ENCODE results near the gene CETP.

Gene CETP, protein sequence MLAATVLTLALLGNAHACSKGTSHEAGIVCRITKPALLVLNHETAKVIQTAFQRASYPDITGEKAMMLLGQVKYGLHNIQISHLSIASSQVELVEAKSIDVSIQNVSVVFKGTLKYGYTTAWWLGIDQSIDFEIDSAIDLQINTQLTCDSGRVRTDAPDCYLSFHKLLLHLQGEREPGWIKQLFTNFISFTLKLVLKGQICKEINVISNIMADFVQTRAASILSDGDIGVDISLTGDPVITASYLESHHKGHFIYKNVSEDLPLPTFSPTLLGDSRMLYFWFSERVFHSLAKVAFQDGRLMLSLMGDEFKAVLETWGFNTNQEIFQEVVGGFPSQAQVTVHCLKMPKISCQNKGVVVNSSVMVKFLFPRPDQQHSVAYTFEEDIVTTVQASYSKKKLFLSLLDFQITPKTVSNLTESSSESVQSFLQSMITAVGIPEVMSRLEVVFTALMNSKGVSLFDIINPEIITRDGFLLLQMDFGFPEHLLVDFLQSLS

DNA sequence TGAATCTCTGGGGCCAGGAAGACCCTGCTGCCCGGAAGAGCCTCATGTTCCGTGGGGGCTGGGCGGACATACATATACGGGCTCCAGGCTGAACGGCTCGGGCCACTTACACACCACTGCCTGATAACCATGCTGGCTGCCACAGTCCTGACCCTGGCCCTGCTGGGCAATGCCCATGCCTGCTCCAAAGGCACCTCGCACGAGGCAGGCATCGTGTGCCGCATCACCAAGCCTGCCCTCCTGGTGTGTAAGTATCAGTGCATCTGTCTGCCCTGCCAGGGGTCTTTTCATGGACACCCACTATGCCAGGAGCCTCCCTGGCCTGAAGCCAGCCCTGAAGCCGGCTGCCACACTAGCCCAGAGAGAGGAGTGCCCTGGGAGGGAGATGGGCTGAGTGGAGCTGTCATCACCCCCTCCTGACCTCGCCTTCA is at the start of gene CETP:
CETP (plus strand) TSS at position 100 of the 431 bp plus-strand sequence; CDS start at position 130, 30 bp downstream.
- no peak for DNase-seq

DNA sequence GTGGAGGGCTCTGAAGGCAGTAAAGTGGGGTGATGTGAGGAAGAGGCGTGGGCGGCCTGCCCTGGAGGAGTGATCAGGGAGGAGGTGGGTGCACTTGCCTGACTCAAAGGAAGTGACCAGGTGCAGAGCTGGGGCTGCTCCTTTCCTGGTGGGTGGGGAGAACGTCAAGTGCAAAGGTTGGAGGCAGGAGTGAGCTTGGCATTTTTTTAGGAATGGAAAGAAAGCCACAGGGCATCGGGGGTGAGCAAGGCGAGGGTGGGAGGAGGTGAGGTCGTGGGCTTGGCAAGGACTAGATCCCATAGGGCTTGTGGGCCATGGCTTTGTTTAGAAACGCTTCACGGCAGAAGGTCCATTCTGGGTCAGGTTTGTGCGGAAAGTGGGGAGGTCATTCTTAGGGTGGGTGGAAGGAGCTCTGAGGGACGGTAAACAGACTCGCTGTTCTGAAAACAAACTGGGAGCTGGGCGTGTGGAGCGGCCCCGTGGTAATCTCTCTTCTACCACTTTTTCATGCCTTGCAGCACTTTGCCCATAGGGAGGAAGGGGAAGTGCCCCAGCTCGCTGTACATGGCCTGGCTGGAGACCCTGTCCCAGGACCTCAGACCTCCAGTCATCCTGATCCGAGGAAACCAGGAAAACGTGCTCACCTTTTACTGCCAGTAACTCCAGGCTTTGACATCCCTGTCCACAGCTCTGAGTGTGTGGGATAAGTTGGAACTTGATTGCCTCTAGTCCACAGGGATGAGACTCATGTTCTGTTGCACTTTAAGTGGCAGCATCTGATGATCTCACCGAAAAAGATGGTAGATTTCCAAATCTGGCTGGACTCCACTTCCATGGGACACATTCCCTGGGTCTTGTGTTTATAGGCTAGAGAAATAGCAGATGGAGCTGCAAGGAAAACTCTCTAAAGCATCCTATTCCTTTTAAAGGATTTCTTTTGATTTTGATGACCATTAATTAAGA is 48.7 kb upstream of the CETP start:
- no peak for DNase-seq

DNA sequence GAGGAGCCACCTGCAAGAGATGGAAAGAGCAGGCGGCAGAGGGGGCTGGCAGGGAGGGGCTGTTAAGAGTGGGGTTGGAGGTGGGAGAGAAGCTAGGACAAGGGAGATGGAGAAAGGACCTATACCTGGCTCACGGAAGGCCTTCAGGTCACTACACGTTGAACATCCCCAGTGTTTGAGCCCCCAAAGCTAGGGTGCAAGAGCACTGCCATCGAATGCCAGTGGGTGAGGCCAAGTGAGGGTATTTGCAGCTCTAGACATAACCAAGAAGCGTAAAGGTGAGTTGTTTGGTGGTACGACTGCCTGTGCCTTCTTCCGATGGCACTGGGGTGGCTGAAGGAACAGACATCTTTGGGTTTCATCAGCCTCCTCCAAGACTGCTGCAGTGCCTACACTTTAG is 46.9 kb upstream of the CETP start:
- DNase-seq, result no peak

DNA sequence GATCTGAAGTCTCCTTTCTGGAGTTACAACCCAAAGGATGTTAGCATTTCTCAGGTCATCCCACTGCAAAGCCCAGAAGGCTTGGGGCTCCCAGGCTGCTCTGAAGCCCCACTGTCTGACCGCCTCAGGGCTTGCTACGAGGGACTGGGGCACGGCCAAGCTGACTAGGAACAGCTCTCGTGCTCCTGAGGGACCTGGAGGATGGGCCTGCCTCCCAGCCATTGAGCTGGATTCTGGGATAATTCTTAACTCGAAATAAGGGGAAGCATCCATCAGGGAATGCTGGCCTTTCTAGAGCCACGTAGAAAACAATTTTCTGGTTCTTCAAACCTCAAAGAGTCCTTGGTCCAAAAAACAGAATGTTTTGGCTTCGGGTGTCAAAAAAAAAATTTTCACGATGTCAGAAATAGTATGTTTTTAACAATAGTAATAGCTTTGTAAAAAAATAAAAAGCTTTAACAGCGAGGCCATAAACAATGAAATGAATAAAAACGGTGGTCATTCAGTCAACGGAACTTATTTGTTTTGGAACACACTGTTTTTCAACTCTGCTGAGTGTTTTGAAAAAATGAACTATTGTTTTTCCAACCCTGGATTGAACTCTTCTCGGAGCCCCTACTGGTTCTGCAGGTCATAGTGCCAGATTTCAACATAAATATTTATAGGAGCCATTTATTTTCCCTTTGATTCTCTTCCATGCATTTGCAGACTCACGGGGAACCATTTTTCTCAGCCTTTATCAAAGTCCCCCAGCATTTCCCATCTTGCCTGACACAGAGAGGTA is 46.2 kb upstream of the CETP start:
- DNase-seq, result no peak

DNA sequence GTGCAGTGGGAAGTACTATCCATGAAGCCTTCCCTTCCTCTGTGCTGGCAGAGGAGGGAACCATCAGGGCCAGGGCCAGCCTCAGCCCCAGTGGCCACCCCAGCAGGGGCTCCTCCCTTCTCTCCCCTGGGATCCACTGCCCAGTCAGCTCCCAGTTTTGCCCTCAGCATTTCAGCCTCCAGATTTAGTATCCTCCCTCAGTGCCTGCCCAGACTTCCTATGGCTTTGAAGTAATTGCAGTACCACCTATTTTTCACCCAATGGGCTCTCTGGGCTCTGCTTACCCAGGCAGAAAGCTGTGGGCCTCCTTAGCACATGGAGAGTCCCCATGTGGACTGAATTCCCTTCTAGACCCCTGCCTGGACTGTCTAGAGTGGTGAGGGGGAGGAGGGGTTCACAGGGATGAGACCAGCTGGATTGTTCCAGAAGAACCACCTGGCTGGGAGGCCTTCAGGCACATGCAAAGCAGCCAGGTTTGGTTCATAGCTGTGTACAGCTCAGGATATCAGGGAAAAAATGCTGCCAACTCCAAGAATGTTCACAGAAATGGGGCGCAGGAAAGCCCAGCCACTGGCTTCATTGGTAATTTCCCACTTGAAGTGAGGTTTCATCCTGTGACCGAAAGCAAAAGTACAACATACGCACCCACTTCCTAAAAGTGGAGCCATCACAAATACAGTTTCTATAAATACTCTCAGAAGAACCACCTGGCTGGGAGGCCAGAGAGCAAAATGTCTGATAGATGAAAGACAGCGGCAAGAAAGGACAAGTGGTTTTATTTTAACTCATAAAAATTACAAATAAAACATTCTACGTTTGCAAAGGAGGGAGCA is 45.0 kb upstream of the CETP start:
- no peak for DNase-seq

DNA sequence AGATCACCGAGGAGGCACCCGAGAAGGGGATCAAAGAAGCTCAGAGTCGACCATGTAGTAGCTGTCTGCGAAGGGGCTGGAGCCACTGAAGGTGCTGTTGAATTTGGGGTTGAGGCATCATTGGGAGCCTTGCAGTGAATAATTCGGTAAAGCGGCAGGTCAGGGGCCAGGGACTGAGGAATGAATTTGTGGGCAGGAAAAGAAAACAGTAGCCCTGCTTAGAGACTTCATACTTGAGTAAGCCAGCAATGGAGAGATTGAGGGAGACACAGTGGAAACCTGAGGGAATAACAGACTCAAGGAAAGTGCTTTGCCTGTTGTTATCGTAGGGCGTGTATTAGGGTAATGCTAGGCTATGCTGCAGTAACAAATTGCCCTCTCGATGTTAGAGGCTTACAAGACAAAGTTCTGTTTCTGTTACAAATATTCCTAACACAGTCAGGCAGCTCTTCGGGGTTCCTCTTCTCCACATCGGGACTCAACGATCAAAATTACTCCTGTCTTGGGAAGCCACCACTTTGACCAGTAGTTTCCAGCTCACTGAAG is 43.2 kb upstream of the CETP start:
- no peak for DNase-seq

DNA sequence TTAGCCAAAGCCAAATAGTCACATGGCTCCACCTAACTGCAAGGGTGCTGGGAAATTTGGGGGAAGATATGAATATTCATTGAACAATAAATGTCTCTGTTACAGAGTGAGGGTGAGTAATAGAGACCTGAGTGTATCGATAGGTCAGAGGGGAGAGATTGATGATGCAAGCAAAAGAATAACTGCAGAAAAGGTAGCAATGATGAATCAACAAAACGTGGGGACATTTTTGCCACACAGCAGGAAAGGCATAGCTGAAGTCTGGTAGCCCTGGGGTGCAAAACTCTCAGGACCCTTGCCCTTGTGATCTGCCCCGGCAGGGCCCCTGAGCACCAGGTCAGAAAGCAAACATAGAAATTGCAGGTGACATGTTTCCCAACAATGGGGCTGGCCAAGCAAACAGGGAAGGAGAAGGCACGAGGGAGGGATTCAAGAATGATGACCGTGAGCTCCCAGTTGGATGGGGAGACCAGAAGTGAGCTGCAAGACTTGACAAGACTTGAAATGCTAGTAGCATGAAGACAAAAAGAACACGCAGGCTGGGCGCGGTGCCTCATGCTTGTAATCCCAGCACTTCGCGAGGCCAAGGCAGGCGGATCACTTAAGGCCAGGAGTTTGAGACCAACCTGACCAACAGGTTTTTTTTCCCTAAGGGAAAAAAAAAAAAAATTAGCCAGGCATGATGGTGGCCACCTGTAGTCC is 42.5 kb upstream of the CETP start:
- no peak for DNase-seq

DNA sequence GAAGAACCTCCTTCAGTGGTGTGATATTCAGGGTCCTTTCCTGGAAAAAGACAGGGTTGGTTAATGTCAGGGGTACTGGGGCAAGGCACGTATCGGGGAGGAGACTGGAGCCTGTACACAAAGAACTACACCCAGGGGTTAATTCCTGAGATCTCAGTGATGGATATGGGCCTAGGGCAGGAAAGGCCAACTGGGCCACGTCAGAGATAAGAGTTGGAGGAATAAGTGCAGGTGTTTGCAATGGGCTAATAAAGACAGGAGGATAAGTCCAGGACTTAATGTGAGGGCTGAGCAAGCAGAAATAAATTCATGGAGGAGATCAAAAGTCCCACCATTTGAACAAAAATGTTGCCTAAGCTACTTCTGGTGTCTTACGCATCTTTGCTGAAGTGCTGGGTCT is 40.2 kb upstream of the CETP start:
- DNase-seq, result no peak

DNA sequence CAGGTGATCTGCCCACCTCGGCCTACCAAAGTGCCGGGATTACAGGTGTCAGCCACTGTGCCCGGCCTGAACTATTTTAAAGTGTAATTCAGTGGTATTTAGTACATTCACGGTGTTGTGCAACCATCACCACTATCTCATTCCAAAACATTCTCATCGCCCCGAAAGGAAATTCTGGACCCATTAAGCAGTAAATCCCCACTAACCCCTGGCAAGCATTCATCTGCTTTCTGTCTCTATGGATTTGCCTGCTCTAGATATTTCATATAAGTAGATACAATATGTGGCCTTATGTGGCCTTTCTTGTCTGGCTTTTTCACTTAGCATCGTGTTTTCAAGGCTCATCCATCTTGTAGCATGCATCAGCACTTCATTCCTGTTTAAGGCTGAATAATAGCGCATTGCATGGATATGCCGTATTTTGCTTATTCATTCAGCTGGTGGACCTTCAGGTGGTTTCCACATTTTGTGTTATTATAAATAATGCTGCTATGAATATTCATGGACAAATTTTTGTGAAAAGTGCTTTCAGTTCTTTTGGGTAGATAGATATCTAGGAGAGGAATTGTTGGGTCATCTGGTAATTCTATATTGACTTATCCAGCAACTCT is 38.2 kb upstream of the CETP start:
- no peak for DNase-seq

DNA sequence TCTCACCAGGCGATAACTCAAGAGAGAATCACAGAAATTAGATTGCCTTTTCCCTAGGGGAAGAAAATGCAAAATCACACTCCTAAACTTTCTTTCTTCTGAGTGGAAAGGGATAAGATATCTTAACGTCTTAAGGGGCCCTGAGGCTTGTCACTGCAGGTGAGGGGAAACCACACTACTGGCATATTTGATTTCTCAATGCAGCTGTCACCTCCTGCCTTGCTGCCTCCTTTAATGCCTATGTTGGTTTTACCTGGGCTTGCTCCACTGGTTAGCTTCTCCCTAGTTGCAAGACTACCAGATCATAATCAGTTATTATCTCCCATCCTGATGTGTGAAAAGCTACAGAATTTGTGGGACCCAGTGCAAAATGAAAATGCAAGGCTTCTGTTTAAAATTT is 34.3 kb upstream of the CETP start:
- no peak for DNase-seq

DNA sequence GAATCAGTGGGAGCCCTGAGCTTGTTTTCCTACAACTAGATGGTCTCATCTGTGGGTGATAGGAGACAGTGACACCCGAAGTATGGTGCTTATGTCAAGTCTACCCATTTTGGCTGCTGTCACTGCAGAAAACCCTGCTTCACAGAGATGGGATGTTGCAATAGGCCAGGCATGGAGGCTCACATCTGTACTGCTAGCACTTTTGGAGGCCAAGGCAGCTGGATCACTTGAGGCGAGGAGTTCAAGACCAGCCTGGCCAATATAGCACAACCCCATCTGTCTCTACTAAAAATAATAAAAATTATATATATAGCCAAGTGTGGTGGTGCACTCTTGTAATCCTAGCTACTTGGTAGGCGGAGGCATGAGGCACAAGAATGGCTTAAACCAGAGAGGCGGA is 32.1 kb upstream of the CETP start:
- no peak for DNase-seq

DNA sequence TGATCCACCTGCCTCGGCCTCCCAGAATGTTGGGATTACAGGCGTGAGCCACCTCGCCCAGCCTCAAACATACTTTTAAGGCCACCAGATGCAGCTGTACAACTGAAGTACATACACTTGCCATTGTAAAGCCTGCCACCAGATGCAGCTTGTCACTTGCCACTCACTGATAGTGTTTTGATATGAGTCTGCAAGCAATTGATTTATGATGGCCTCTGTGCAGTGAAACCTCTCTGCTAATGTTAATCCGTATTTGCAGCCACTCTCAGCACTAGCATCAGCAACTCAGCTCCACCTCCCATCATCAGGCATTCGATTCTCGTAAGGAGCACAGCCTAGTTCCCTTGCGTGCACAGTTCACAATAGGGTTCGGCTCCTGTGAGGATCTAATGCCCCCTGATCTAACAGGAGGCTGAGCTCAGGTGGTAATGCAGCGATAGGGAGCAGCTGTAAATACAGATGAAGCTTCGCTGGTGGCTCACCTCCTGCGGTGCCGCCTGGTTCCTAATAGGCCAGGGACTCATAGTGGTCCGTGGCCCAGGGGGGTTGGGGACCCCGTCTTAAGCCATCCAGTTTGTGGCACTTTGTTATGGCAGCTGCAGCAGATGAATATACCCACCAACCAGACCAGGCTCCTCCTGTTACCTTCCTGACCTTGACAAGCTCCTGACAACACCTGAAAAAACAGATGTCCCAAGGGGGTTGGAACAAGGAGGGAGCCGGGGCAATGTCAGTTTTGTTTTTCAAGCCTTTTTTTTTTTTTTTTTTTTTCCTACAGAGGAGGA is 31.1 kb upstream of the CETP start:
- DNase-seq, result no peak

DNA sequence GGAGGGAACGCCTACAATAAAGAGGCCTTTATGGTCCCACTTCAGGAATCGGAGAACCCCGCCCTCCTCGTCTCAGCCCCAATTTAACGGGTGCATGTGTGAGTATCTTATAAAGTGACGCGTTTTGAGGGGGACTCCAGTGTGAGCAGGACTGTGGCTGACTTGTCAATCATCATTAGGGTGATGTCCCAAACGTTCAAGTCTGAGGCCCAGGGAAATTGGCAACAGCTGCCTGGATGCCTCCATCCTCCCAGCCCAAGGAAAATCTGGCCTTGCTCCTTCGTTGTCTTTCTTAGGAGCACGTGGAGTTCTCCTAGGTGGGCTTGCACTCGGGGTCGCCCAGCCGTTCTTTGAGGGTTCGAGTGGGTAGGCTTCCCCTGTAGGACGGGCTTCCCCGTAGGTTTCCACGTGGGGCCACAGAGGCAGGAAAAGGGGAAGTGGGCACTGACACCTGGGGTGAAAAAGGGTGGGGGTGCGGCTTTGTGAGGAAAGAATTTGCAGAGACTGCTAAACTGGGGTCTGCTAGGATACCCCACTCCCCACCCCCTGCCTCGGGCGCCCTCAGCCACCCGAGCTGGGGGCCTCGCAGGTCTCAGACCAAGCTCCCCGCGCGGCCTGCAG is 30.4 kb upstream of the CETP start:
- DNase-seq, result peak in 4 of 56 donors; percentile 51 to 84 (median 59)

DNA sequence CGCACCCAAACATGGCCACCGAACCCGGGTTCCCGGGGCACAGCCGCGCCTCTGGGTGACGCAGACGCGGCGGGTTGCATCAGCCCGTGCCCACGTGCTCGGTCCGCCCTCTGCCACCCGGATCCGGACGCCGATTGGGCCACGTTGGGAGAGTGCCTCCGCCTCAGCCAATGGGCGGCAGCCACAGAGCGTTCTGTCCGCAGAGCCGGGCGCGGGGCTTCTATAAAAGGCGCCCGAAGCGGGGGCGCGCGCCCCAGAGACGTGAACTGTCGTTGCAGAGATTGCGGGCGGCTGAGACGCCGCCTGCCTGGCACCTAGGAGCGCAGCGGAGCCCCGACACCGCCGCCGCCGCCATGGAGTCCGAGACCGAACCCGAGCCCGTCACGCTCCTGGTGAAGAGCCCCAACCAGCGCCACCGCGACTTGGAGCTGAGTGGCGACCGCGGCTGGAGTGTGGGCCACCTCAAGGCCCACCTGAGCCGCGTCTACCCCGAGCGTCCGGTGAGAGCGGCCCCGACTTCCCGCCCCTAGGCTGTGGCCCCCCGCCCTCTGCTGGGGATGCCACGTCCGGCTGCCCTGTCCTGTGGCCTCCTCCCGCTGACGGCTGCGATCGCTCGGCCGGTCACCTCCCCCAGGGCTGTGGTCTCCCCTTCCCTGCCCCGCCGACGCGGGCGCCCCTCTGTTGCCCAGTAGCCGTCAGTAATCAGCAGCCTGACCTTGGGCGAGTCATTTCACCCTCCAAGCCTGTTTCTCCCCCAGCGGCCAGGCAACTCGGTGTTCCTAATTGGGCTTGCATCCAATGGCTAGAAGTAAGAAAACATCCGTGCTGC is 29.6 kb upstream of the CETP start, which contains the start of gene HERPUD1:
HERPUD1 (plus strand) TSS at position 251 of the 829 bp plus-strand sequence; CDS start at position 354, 103 bp downstream.
- peak; percentile 66 to 100 (median 98) for DNase-seq

DNA sequence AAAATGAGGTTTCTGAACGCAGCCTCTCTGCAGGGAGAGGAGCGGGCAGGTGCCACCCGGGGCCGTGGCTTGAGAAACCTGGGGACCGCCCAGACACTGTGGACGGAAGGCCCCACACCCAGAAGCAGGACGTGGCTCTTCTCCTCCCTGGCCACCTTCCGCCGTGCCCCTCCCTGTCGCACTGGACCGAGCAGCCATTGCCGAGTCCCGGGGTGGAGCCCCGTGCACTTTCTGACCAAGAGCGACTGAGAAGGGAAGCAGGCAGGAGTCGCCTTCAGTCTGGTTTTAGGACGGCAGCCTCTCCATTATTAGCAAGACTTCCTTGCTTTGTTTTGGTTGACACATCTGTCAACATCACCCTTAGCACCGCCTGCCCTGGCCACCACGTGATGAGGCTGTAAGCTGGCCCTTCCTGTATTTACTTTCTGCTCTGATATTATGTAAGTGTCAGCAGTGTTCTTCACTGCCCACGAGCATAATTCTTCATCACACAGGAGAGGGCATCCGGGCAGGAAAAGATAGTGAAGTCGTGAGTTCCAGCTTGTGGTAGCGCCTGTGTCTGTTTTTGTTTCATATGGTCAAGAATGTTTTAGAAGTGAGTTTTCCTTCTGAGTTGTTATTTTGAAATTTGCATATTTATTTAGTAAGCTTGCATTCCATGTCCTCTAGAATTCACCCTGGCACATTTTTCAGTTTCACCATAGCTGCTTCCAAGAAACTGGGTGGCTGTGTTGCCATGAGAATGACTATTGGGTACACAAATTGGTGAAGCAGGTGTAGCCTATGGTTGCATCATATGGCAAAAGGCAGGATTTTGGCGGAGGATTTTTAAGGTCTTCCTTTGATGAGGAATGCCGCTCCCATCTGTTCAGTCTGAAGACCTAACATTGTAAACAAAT is 28.8 kb upstream of the CETP start:
- peak in 52 of 56 donors; percentile 27 to 85 (median 58) for DNase-seq

All from nucleus accumbens (tissue), 56 donors.